Left kidney (tissue), 2 donors: ENCODE data around the gene COG1. TPM values are rescaled to one million over a fixed set of nuclear protein-coding genes. Genes with fewer than 3 reads are reported as not detected.

Source experiments
- DNase-seq: peaks from one replicate; pipeline ENCODE4 v3.0.0-alpha.2; 2013
- polyA plus RNA-seq: library from polyadenylated mRNA; unstranded; fragments of 120-200 nt; gene quantifications from one replicate; pipeline ENCODE4 v1.2.1, GENCODE V29; 2013; ENCODE audit not compliant: insufficient read length

Gene COG1
- polyA plus RNA-seq, 1 donor: 61.4 TPM

- no peak for DNase-seq
Measured at GRCh38 chr17:73166731-73167581, 25.9 kb upstream of the COG1 start.

GRCh38 chr17:73168667-73169066, 24.2 kb upstream of the COG1 start:
- DNase-seq: no peak

- no peak for DNase-seq
Measured at GRCh38 chr17:73170324-73170723, 22.5 kb upstream of the COG1 start.

- DNase-seq: no peak
Measured at GRCh38 chr17:73172252-73172651, 20.6 kb upstream of the COG1 start.

- no peak for DNase-seq
Measured at GRCh38 chr17:73174126-73174525, 18.7 kb upstream of the COG1 start.

- DNase-seq: no peak
Measured at GRCh38 chr17:73175962-73176565, 16.8 kb upstream of the COG1 start.

- no peak for DNase-seq
Measured at GRCh38 chr17:73179387-73179786, 13.5 kb upstream of the COG1 start.

- DNase-seq: no peak
Measured at GRCh38 chr17:73179878-73180277, 13.0 kb upstream of the COG1 start.

GRCh38 chr17:73182616-73183310, 10.1 kb upstream of the COG1 start:
- DNase-seq: no peak

- DNase-seq: no peak
Measured at GRCh38 chr17:73184136-73184993, 8.5 kb upstream of the COG1 start.

GRCh38 chr17:73186283-73187050, 6.4 kb upstream of the COG1 start:
- no peak for DNase-seq

GRCh38 chr17:73187203-73187769, 5.6 kb upstream of the COG1 start:
- no peak for DNase-seq

GRCh38 chr17:73188011-73188410, 4.8 kb upstream of the COG1 start:
- no peak for DNase-seq

GRCh38 chr17:73189417-73190099, 3.3 kb upstream of the COG1 start:
- no peak for DNase-seq

GRCh38 chr17:73191443-73192205, 1.2 kb upstream of the COG1 start:
- peak; percentile 77 for DNase-seq

GRCh38 chr17:73192206-73192893, 505 bp upstream of the COG1 start:
- DNase-seq: no peak

GRCh38 chr17:73194514-73195222, 1.8 kb downstream of the COG1 start:
- DNase-seq: no peak

GRCh38 chr17:73196500-73196899, 3.6 kb downstream of the COG1 start:
- DNase-seq: no peak
